Measurements from ENCODE around the gene ZNF208.

DNA sequence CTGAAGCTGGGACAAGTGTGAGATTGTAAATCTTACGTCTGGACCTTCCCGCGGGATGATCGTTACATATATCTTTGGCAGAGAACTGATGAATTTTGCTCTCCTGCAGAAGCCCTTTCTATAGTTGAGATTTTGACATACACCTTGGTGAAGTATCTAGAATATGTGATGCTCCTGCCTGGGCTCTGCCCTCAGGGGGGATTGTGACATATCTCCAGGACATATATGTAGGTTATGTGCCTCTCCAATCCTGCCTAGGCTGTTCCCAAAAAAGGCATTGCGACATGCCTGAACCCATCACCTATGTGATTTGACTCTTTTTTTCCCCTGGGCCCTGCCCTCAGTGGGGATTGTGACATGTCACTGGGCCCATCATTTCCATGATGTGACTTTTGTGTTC, 76.6 kb downstream of the ZNF208 start:
- TF ChIP-seq, protein P1, sequence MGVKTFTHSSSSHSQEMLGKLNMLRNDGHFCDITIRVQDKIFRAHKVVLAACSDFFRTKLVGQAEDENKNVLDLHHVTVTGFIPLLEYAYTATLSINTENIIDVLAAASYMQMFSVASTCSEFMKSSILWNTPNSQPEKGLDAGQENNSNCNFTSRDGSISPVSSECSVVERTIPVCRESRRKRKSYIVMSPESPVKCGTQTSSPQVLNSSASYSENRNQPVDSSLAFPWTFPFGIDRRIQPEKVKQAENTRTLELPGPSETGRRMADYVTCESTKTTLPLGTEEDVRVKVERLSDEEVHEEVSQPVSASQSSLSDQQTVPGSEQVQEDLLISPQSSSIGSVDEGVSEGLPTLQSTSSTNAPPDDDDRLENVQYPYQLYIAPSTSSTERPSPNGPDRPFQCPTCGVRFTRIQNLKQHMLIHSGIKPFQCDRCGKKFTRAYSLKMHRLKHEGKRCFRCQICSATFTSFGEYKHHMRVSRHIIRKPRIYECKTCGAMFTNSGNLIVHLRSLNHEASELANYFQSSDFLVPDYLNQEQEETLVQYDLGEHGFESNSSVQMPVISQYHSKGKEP (CRISPR knock-in tag; IDR thresholded peaks at IDR 0.05) = no peak
- TF ChIP-seq ETV6 (CRISPR knock-in tag; conservative IDR thresholded peaks at IDR 0.05) (no peak), MZF1 (CRISPR knock-in tag; IDR thresholded peaks at IDR 0.05; ENCODE audit: borderline replicate concordance) (no peak), POLR2A (IDR thresholded peaks at IDR 0.05; ENCODE audit: insufficient read depth in 1 of 2, low read depth in 2 of 2, low read length in 2 of 2) (no peak), FIP1L1 (IDR thresholded peaks at IDR 0.05; ENCODE audit: borderline replicate concordance, insufficient read depth, low read depth, low read length) (no peak), ZBTB7B (CRISPR knock-in tag; IDR thresholded peaks at IDR 0.05) (no peak), HNRNPL (IDR thresholded peaks at IDR 0.05; ENCODE audit: low read depth, low read length) (no peak), GABPB1 (CRISPR knock-in tag; IDR thresholded peaks at IDR 0.05) (no peak), KDM5B (CRISPR knock-in tag; IDR thresholded peaks at IDR 0.05; ENCODE audit: borderline replicate concordance) (no peak), KAT7 (CRISPR knock-in tag; IDR thresholded peaks at IDR 0.05; ENCODE audit: borderline replicate concordance) (no peak), CHD4 (IDR thresholded peaks at IDR 0.05; ENCODE audit: borderline replicate concordance, low read length) (no peak), RNF2 (conservative IDR thresholded peaks at IDR 0.05; ENCODE audit: low read depth) (no peak)
- TF ChIP-seq, protein P2, sequence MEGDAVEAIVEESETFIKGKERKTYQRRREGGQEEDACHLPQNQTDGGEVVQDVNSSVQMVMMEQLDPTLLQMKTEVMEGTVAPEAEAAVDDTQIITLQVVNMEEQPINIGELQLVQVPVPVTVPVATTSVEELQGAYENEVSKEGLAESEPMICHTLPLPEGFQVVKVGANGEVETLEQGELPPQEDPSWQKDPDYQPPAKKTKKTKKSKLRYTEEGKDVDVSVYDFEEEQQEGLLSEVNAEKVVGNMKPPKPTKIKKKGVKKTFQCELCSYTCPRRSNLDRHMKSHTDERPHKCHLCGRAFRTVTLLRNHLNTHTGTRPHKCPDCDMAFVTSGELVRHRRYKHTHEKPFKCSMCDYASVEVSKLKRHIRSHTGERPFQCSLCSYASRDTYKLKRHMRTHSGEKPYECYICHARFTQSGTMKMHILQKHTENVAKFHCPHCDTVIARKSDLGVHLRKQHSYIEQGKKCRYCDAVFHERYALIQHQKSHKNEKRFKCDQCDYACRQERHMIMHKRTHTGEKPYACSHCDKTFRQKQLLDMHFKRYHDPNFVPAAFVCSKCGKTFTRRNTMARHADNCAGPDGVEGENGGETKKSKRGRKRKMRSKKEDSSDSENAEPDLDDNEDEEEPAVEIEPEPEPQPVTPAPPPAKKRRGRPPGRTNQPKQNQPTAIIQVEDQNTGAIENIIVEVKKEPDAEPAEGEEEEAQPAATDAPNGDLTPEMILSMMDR (CRISPR knock-in tag; IDR thresholded peaks at IDR 0.05) = no peak

All from HepG2 (cell line).